Mesenchymal stem cell (in vitro differentiated cells and primary cell): ENCODE measurements around the gene PGF.

Source experiments
- DNase-seq: peaks from one replicate; pipeline ENCODE4 v3.0.0-alpha.2; 2013
- H2AFZ ChIP-seq: one replicate; pipeline ENCODE4 v1.6.1; 2013; ENCODE audit warnings: low read depth, mild to moderate bottlenecking, control low read depth, inconsistent platforms, low read length, moderate library complexity
- H2AK5ac ChIP-seq: 2 replicates; pipeline ENCODE4 v1.6.1; 2013; ENCODE audit warnings: low read length, moderate library complexity, mild to moderate bottlenecking, inconsistent platforms; ENCODE audit not compliant: severe bottlenecking
- H2BK120ac ChIP-seq: one replicate; pipeline ENCODE4 v1.6.1; 2013; ENCODE audit warnings: low read depth, mild to moderate bottlenecking, inconsistent platforms, low read length, moderate library complexity
- H2BK12ac ChIP-seq, 2 experiments: one replicate each; pipeline ENCODE4 v1.6.1; 2013; ENCODE audit warnings: inconsistent platforms in 2 of 2, low read length in 2 of 2, mild to moderate bottlenecking in 2 of 2, moderate library complexity in 2 of 2, control low read depth in 1 of 2
- H2BK15ac ChIP-seq: one replicate; pipeline ENCODE4 v1.6.1; 2013; ENCODE audit warnings: mild to moderate bottlenecking, low read depth, inconsistent platforms; ENCODE audit not compliant: poor library complexity, severe bottlenecking
- H2BK5ac ChIP-seq: 2 replicates; pipeline ENCODE4 v1.6.1; 2013; ENCODE audit warnings: low read depth, mild to moderate bottlenecking, low read length, control low read depth, inconsistent platforms; ENCODE audit not compliant: poor library complexity, severe bottlenecking
- H3K14ac ChIP-seq, 2 experiments: one replicate each; pipeline ENCODE4 v1.6.1; 2013; ENCODE audit warnings: inconsistent platforms in 2 of 2, low read length in 2 of 2, control low read depth in 1 of 2, mild to moderate bottlenecking in 1 of 2, moderate library complexity in 1 of 2
- H3K18ac ChIP-seq, 2 experiments: one replicate each; pipeline ENCODE4 v1.6.1; 2013; ENCODE audit warnings: inconsistent platforms in 2 of 2, low read length in 2 of 2, control low read depth in 1 of 2, low read depth in 1 of 2, mild to moderate bottlenecking in 1 of 2
- H3K23ac ChIP-seq, 2 experiments: one replicate each; pipeline ENCODE4 v1.6.1; 2013; ENCODE audit warnings: inconsistent platforms in 2 of 2, low read length in 2 of 2, mild to moderate bottlenecking in 2 of 2, moderate library complexity in 2 of 2, control low read depth in 1 of 2
- H3K27ac ChIP-seq: 2 replicates; pipeline ENCODE4 v1.5.1; 2013; ENCODE audit warnings: mild to moderate bottlenecking, moderate library complexity, low read length, control low read depth, inconsistent platforms; ENCODE audit not compliant: poor library complexity, severe bottlenecking
- H3K27me3 ChIP-seq, 2 experiments: 2 replicates each; pipeline versions ENCODE4 v1.6.1 to v1.7.0; 2013; ENCODE audit warnings: low read length in 2 of 2, mild to moderate bottlenecking in 2 of 2, moderate library complexity in 2 of 2, control low read depth in 1 of 2, inconsistent platforms in 1 of 2; ENCODE audit not compliant: control insufficient read depth in 1 of 2, insufficient read depth in 1 of 2
- H3K36me3 ChIP-seq, 2 experiments: 2 replicates each; pipeline versions ENCODE4 v1.6.1 to v1.7.0; 2013; ENCODE audit warnings: low read length in 2 of 2, control low read depth in 1 of 2, inconsistent platforms in 1 of 2, low read depth in 1 of 2, mild to moderate bottlenecking in 1 of 2; ENCODE audit not compliant: insufficient read depth in 2 of 2, control insufficient read depth in 1 of 2
- H3K4ac ChIP-seq, 2 experiments: one replicate each; pipeline ENCODE4 v1.6.1; 2013; ENCODE audit warnings: inconsistent platforms in 2 of 2, low read length in 2 of 2, mild to moderate bottlenecking in 2 of 2, moderate library complexity in 2 of 2, control low read depth in 1 of 2, low read depth in 1 of 2
- H3K4me1 ChIP-seq: 2 replicates; pipeline ENCODE4 v1.6.1; 2013; ENCODE audit warnings: low read depth, low read length, control low read depth; ENCODE audit not compliant: control insufficient read depth, insufficient read depth
- H3K4me2 ChIP-seq: 2 replicates; pipeline ENCODE4 v1.6.1; 2013; ENCODE audit warnings: low read length, mild to moderate bottlenecking, inconsistent platforms; ENCODE audit not compliant: poor library complexity, severe bottlenecking
- H3K4me3 ChIP-seq, 2 experiments: 2 replicates each; pipeline versions ENCODE4 v1.5.1 to v1.7.0; 2013; ENCODE audit warnings: low read length in 2 of 2, mild to moderate bottlenecking in 2 of 2, control low read depth in 1 of 2, low read depth in 1 of 2; ENCODE audit not compliant: insufficient read depth in 1 of 2
- H3K79me1 ChIP-seq: replicated peaks from 2 replicates; pipeline ENCODE4 v1.6.1; 2013; ENCODE audit warnings: mild to moderate bottlenecking, control low read depth, low read length, inconsistent platforms; ENCODE audit not compliant: poor library complexity, severe bottlenecking
- H3K9ac ChIP-seq: 2 replicates; pipeline ENCODE4 v1.7.0; 2013; ENCODE audit warnings: mild to moderate bottlenecking, low read length, moderate library complexity
- H3K9me3 ChIP-seq: 2 replicates; pipeline ENCODE4 v1.7.0; 2013; ENCODE audit warnings: mild to moderate bottlenecking, low read length; ENCODE audit not compliant: control insufficient read depth
- H4K8ac ChIP-seq: one replicate; pipeline ENCODE4 v1.6.1; 2013; ENCODE audit warnings: inconsistent platforms, mild to moderate bottlenecking, low read length, moderate library complexity
- H4K91ac ChIP-seq: one replicate; pipeline ENCODE4 v1.6.1; 2013; ENCODE audit warnings: mild to moderate bottlenecking, low read length, inconsistent platforms
- WGBS: methylation state at CpG from one replicate; pipeline ENCODE4 v1.1.7; 2013; ENCODE audit warnings: mixed read lengths; 5-methylcytosine and 5-hydroxymethylcytosine counted together

Gene PGF

DNA sequence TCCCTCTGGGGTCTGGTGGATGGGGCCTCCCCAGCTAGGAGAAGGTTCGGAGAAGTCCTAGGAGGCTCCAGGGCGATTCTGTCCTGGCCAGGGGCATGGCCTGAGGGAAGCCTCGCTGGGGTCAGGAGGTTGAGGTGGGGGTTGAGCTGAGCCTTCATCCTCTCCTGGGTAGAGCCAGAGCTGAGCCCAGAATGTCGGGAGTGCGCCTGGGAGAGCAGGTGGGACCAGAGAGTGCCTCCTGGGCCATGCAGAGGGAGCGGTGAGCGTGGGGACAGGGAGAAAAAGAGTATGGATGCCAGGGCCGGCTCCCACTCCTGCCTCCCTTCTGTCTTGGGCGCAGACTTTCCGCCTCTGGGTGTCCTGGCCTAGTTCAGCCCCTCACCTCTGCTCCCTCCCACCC is 45.5 kb downstream of the PGF start:
- Histone ChIP-seq H2BK12ac (no peak overlapping the region), H2BK15ac (no peak overlapping the region), H3K4me2 (no peak overlapping the region), H3K18ac (no peak overlapping the region), H2BK120ac (no peak overlapping the region), H3K27me3 (no peaks in the 10 kb centered on the region), H3K4ac (no peak overlapping the region), H3K23ac (no peak overlapping the region), H4K91ac (no peak overlapping the region), H2BK5ac (no peak overlapping the region), H2AK5ac (no peak overlapping the region), H3K9me3 (no peaks in the 10 kb centered on the region), H3K79me1 (no peaks in the 10 kb centered on the region), H3K27ac (no peak overlapping the region), H3K36me3 (peaks cover 8 to 27% of the 10 kb centered on the region in 2 experiments), H3K14ac (no peak overlapping the region), H3K9ac (no peak overlapping the region), H2AFZ (no peak overlapping the region), H3K4me1 (peaks cover 7% of the 10 kb centered on the region), H4K8ac (no peak overlapping the region), H3K4me3 (no peak overlapping the region)
- 91% methylated on average over 5 of the region's 10 CpGs for WGBS
- DNase-seq = no peak

DNA sequence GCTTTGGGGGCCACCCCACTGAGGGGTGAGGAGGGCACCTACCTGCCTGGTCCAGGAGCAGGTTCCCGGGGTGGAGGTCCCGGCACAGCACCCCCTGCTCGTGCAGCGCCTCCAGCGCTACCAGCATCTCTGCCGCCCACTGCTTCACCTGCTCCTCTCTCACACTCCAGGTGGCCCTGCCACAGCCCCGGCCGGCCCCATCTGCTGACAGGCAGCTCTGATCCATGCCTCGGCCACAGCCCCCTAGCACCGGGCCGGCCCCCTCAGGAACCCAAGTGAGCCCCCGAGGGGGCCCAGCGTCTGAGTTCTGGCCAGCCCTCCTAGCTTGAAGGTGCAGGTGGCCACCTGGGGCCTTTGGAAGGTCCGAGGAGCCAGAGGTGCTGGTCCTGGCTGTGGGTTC is 45.9 kb downstream of the PGF start:
- H3K4me3 ChIP-seq = no peak overlapping the region
- peak overlapping the region; percentile 19 for H2BK15ac ChIP-seq
- H2BK120ac ChIP-seq = no peak overlapping the region
- peaks cover 7% of the 10 kb centered on the region for H3K4me1 ChIP-seq
- H3K79me1 ChIP-seq = no peaks in the 10 kb centered on the region
- no peak overlapping the region for H3K27ac ChIP-seq
- H3K9ac ChIP-seq = no peak overlapping the region
- no peak overlapping the region for H2AK5ac ChIP-seq
- peaks cover 13 to 30% of the 10 kb centered on the region in 2 experiments for H3K36me3 ChIP-seq
- no peaks in the 10 kb centered on the region for H3K9me3 ChIP-seq
- no peak overlapping the region for H3K4me2 ChIP-seq
- no peak overlapping the region for H2AFZ ChIP-seq
- no peaks in the 10 kb centered on the region for H3K27me3 ChIP-seq
- no peak overlapping the region for H4K91ac ChIP-seq
- no peak overlapping the region for H3K4ac ChIP-seq
- DNase-seq = no peak
- H3K14ac ChIP-seq = no peak overlapping the region
- H4K8ac ChIP-seq = no peak overlapping the region
- H3K18ac ChIP-seq = no peak overlapping the region
- 91% methylated on average over 14 of the region's 14 CpGs for WGBS
- no peak overlapping the region for H2BK12ac ChIP-seq
- H3K23ac ChIP-seq = no peak overlapping the region
- H2BK5ac ChIP-seq = no peak overlapping the region

DNA sequence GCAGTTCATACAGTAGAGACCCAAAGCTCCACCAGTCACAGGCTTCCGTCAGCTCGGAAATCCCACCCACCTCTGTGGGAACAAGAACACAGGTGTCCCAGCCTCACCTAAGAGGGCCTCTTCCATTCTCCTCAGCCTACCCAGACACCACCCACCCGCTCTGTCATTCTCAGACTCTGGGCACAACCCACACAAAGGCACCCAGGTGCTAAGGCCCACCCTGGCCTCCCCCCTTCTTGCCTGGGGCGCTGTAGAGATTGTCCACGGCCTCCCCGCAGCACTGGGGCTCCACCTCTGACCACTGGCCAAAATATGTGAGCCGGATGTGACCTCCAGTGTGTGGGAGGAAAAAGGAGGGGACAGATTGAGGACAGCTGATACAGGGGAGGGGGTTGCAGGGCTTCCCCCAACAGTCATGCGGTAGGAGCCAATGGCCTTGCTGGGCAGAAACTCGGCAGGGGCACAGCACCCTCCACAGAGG is 46.5 kb downstream of the PGF start:
- WGBS = 91% methylated on average over 9 of the region's 9 CpGs
- peaks cover 19 to 30% of the 10 kb centered on the region in 2 experiments for H3K36me3 ChIP-seq
- no peak overlapping the region for H3K18ac ChIP-seq
- peaks cover 7% of the 10 kb centered on the region for H3K4me1 ChIP-seq
- H3K9me3 ChIP-seq = no peaks in the 10 kb centered on the region
- H2BK15ac ChIP-seq = no peak overlapping the region
- no peak overlapping the region for H2BK120ac ChIP-seq
- H3K4ac ChIP-seq = no peak overlapping the region
- no peak overlapping the region for H3K27ac ChIP-seq
- no peak overlapping the region for H3K4me3 ChIP-seq
- H2BK12ac ChIP-seq = no peak overlapping the region
- H2AFZ ChIP-seq = no peak overlapping the region
- no peak overlapping the region for H3K4me2 ChIP-seq
- peak overlapping the region; percentile 18 for H4K91ac ChIP-seq
- H4K8ac ChIP-seq = no peak overlapping the region
- no peak overlapping the region for H3K14ac ChIP-seq
- no peak overlapping the region for H2AK5ac ChIP-seq
- H2BK5ac ChIP-seq = no peak overlapping the region
- H3K23ac ChIP-seq = no peak overlapping the region
- H3K9ac ChIP-seq = no peak overlapping the region
- H3K79me1 ChIP-seq = no peaks in the 10 kb centered on the region
- DNase-seq = no peak
- no peaks in the 10 kb centered on the region for H3K27me3 ChIP-seq

DNA sequence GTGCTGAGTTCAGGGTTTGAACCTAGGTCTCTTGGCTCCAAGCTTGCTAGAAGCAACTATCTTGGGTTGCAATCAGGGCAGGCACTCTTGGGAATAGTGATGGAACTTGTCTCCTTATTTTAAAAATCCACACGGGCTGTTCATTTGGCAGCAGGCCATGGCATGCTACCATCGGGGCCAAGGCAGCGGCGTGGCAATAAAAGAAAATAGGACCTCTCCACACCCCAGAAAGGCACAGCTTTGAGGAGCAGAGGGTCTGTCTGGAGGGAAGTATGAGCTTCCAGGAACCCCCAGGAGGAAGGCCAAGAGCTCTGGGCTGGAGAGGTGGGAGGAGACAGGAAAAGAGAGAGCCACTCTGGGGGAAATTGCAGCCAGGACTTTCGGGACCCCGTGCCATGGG is 47.7 kb downstream of the PGF start:
- Histone ChIP-seq H3K27me3 (no peaks in the 10 kb centered on the region), H2AK5ac (no peak overlapping the region), H3K27ac (no peak overlapping the region), H2BK12ac (no peak overlapping the region), H3K9ac (no peak overlapping the region), H3K18ac (no peak overlapping the region), H4K8ac (no peak overlapping the region), H3K4me2 (no peak overlapping the region), H3K4ac (no peak overlapping the region), H3K9me3 (no peaks in the 10 kb centered on the region), H2BK120ac (no peak overlapping the region), H3K36me3 (peaks cover 28 to 37% of the 10 kb centered on the region in 2 experiments), H3K14ac (no peak overlapping the region), H2BK5ac (no peak overlapping the region), H2AFZ (no peak overlapping the region), H3K79me1 (no peaks in the 10 kb centered on the region), H3K4me3 (no peak overlapping the region), H3K4me1 (peaks cover 7% of the 10 kb centered on the region), H4K91ac (no peak overlapping the region), H3K23ac (no peak overlapping the region), H2BK15ac (no peak overlapping the region)
- no peak for DNase-seq
- 94% methylated on average over 4 of the region's 6 CpGs for WGBS
